Psoas muscle (tissue), 8 donors: ENCODE measurements around the gene MAP7. TPM values are rescaled to one million over a fixed set of nuclear protein-coding genes. Genes with fewer than 3 reads are reported as not detected.

Source experiments
- ATAC-seq, 4 donors: fragments of 200-7000 bp; cut with Tn5 transposase; one replicate each; pipeline ENCODE4 v1.9.1; 2020; ENCODE audit warnings: moderate library complexity in 3 of 4, mild to moderate bottlenecking in 2 of 4
- DNase-seq, 2 donors: peaks; one replicate each; pipeline ENCODE4 v3.0.0-alpha.2; 2020
- H3K27ac ChIP-seq: fragments of 200-600 bp; one replicate; pipeline ENCODE4 v1.8.0; 2022
- H3K27me3 ChIP-seq, 3 donors: fragments of 200-600 bp in 1 of 3; one replicate each; pipeline versions ENCODE4 v1.6.1 to v1.8.0; 2013 to 2022; ENCODE audit warnings: low read length in 2 of 3, mild to moderate bottlenecking in 2 of 3, moderate library complexity in 1 of 3; ENCODE audit not compliant: insufficient read depth in 3 of 3
- H3K36me3 ChIP-seq, 2 donors: fragments of 200-600 bp in 1 of 2; one replicate each; pipeline versions ENCODE4 v1.6.1 to v1.8.0; 2013 to 2022; ENCODE audit warnings: low read depth in 1 of 2, mild to moderate bottlenecking in 1 of 2, moderate library complexity in 1 of 2; ENCODE audit not compliant: insufficient read depth in 1 of 2
- H3K4me1 ChIP-seq: fragments of 200-600 bp; one replicate; pipeline ENCODE4 v1.8.0; 2022
- H3K4me3 ChIP-seq: fragments of 200-600 bp; one replicate; pipeline ENCODE4 v1.8.0; 2022; ENCODE audit warnings: mild to moderate bottlenecking
- H3K9me3 ChIP-seq: fragments of 200-600 bp; one replicate; pipeline ENCODE4 v1.8.0; 2022
- WGBS, 3 donors: extraction: QIAGEN DNeasy Blood & Tissue Kit; methylation state at CpG; one replicate each; pipeline versions ENCODE4 v1.1.6 to v1.1.7; 2013; 5-methylcytosine and 5-hydroxymethylcytosine counted together
- intact Hi-C, 2 donors: fragments of 100-400 bp; cut with DNase I; formaldehyde crosslinking; loops; one replicate each; pipeline versions ENCODE4 v1.11.0 to v1.14.2; 2022
- polyA plus RNA-seq, 3 donors: library from polyadenylated mRNA; stranded (reverse); fragments of 200-250 nt; gene quantifications; one replicate each; pipeline ENCODE4 v1.2.3, GENCODE V29; 2013
- total RNA-seq, 4 donors: library from RNA; stranded (reverse); fragmentation: NEBNext Ultra II Directional in 2 of 4; extraction: Animal tissue kit (Norgen Biotek cat#: 25700) in 2 of 4; gene quantifications; one replicate each; pipeline versions ENCODE4 v1.2.1 to v1.2.4, GENCODE V29; 2021 to 2023
- TF ChIP-seq, protein P1 (sequence below): fragments of 200-600 bp; IDR thresholded peaks from one replicate; pipeline ENCODE4 v1.8.0; 2022; ENCODE audit warnings: antibody characterized with exemption
- donor health status: healthy with polysubstance abuse.
- donor health status: DM: no; HTN: no; CAD: no; lungs with moderate emphysema.
- donor health status: Bipolar disorder and iron deficiency.
- donor health status: healthy.
- donor health status: DM: yes; HTN: yes; CAD: no.
- donor health status: DM: no; HTN: no; CAD: no.
- donor health status: DM: no; HTN: no; CAD: no.
- donor health status: DM: yes; HTN: yes; CAD: no.

Gene MAP7
- total and polyA plus RNA-seq, 7 donors = 0.10 to 0.94 (median 0.32) TPM

DNA sequence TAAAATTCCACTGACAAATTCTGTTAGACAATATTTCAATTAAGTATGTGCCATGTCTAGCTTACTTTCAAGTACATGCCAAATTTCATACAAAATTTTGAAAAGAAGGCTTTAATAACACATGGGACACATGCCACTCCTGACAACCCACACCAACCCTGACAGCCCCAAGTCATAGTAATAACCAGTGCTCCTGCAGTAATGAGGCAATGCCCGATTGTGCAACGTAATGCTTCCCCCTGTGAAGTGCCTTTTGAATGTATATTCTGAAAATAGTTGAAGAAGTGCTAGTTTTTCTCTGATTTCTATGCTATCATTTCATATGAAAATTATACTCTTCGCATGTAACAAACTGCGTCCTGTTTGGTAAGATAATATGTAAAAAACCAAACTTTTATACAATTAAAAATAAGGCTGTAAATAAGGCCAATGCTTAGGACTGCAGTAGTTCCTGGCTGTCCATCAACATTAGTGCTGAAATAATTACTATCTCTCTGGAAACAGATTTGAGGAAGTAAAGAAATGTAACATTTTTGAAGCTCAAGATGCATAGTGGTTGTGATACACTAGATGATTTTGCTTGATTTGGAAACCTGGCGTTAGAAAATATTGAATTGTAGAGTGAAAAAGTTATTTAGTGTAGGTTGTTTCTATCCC is 134.7 kb downstream of the MAP7 start:
- no peak for DNase-seq
- no peaks in the 10 kb centered on the region for H3K36me3 ChIP-seq
- intact Hi-C loops = no loop called here

DNA sequence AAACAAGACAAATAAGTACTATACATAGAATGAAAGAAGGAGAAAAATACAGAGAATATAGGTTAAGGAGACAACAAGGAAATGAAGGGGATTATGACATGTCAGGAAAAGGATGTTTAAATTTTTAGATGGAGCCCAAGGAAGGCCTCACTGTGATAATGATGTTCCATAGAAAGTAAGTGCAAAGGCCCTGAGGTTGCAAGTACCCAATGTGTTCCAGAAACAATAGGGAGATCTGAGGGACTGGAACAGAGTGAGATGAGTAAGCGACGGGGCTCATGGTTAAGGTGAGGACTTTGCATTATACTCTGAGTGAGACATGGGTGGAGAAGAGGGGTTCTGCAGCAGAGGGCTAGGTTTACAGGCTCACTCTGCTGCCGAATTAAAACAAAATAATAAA is 137.8 kb downstream of the MAP7 start:
- H3K4me3 ChIP-seq = no peak overlapping the region
- intact Hi-C loops = no loop called here
- no peaks in the 10 kb centered on the region for H3K9me3 ChIP-seq
- TF ChIP-seq, protein P1, sequence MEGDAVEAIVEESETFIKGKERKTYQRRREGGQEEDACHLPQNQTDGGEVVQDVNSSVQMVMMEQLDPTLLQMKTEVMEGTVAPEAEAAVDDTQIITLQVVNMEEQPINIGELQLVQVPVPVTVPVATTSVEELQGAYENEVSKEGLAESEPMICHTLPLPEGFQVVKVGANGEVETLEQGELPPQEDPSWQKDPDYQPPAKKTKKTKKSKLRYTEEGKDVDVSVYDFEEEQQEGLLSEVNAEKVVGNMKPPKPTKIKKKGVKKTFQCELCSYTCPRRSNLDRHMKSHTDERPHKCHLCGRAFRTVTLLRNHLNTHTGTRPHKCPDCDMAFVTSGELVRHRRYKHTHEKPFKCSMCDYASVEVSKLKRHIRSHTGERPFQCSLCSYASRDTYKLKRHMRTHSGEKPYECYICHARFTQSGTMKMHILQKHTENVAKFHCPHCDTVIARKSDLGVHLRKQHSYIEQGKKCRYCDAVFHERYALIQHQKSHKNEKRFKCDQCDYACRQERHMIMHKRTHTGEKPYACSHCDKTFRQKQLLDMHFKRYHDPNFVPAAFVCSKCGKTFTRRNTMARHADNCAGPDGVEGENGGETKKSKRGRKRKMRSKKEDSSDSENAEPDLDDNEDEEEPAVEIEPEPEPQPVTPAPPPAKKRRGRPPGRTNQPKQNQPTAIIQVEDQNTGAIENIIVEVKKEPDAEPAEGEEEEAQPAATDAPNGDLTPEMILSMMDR = no peak
- H3K4me1 ChIP-seq = no peaks in the 10 kb centered on the region
- H3K36me3 ChIP-seq = no peaks in the 10 kb centered on the region
- no peak for ATAC-seq
- H3K27ac ChIP-seq = no peak overlapping the region
- WGBS, 3 donors = 89 to 96% (median 94%) methylated on average over 3 of the region's 3 CpGs
- peaks cover 0 to 3% (median 0%) of the 10 kb centered on the region in 3 donors for H3K27me3 ChIP-seq
- no peak for DNase-seq

More for the DNA sequence above, 134.7 kb downstream of the MAP7 start:
- 79 to 84% (median 81%) methylated on average over 5 of the region's 5 CpGs for WGBS, 3 donors
- Histone ChIP-seq H3K4me1 (no peaks in the 10 kb centered on the region), H3K4me3 (no peak overlapping the region), H3K9me3 (no peaks in the 10 kb centered on the region), H3K27me3 (no peaks in the 10 kb centered on the region), H3K27ac (no peak overlapping the region)
- TF ChIP-seq, protein P1 = no peak
- no peak for ATAC-seq

DNA sequence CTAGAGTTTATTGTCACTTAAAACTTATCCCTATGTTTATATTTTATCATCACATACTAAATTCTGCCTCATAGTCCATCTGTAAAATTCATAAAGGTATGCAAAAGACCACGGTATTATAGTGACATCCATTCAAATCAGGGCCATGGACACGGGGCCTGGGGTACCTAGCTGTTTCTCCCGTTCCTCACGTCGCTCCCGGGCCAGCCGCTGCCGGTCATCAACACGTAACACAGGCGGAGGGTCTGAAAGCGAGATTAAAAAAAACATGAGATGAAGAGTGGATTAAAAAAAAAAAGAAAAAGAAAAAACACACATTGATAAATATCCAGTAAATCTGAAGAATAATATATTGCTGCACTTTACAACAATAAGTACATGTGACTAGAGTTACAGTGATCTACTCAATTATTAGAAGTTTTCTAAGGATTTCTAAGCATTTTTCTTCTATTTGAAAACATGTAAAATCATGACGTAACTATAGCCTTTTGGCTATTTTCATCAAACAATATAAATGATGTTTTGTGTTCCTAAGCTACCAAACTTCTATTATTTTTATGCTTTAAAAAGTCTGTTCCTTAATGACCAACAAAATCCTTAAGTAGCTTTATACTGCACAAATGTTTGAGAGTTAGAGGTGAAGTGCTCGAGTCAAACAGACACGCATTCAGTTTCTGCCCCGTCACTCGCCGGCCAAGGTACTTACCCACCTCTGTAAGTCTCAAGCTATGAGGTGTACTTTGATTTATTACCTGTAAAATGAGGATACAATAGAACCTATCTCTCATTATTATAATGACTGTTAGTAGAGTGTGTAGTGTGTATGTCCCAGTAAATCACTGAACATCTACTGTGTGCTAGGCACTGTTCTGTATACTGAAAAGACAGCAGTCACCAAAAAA is 138.5 kb downstream of the MAP7 start:
- intact Hi-C loops = no loop called here
- peaks cover 0 to 3% (median 0%) of the 10 kb centered on the region in 3 donors for H3K27me3 ChIP-seq
- DNase-seq (no peak), ATAC-seq (no peak)
- H3K27ac ChIP-seq = no peak overlapping the region
- TF ChIP-seq, protein P1 = no peak
- H3K4me3 ChIP-seq = no peak overlapping the region
- no peaks in the 10 kb centered on the region for H3K9me3 ChIP-seq
- no peaks in the 10 kb centered on the region for H3K36me3 ChIP-seq
- no peaks in the 10 kb centered on the region for H3K4me1 ChIP-seq
- WGBS, 3 donors = 88 to 90% (median 89%) methylated on average over 17 of the region's 17 CpGs

DNA sequence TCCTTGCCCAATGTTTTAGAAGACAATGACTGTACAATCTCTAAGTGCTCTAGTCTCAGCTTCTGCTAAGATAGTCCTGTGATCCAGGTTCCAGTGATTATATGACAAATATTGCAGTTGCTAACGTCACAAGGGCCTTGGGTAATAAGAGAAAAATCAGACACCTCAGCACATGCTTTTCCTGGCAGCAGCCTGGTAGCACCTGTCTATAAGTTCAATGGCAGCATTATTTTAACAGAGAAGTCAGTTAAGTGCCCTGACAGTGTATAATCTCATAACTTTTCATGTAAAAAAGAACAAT is 139.2 kb downstream of the MAP7 start:
- Histone ChIP-seq H3K27ac (no peak overlapping the region), H3K27me3 (peaks cover 0 to 3% (median 0%) of the 10 kb centered on the region in 3 donors), H3K4me1 (no peaks in the 10 kb centered on the region), H3K9me3 (no peaks in the 10 kb centered on the region), H3K4me3 (no peak overlapping the region), H3K36me3 (no peaks in the 10 kb centered on the region)
- 7 to 34% (median 21%) methylated on average over 1 of the region's 1 CpG for WGBS, 3 donors
- TF ChIP-seq, protein P1 = no peak
- DNase-seq = no peak
- ATAC-seq = no peak
- intact Hi-C loops = no loop called here
